SJCRH30 (cell line): ENCODE data around the gene TRIM73. TPM values are rescaled to one million over a fixed set of nuclear protein-coding genes. Genes with fewer than 3 reads are reported as not detected.
"Not testable (repeated sequence)": the region's sequence is repeated elsewhere in the genome, so short reads cannot be mapped to it uniquely, and the experiment has no call there.

ENCODE experiments used
- DNase-seq, 2 experiments: peaks; one replicate each; pipeline ENCODE4 v3.0.0-alpha.2; 2015 to 2020
- H3K27ac ChIP-seq: fragments of 250-450 bp; sonication (Bioruptor Pico); 2 replicates; pipeline ENCODE4 v1.5.1; 2020; ENCODE audit warnings: mild to moderate bottlenecking, moderate library complexity
- H3K27me3 ChIP-seq: fragments of 250-450 bp; sonication (Bioruptor Pico); 2 replicates; pipeline ENCODE4 v1.5.1; 2020; ENCODE audit warnings: mild to moderate bottlenecking, moderate library complexity
- H3K36me3 ChIP-seq: fragments of 250-450 bp; sonication (Bioruptor Pico); 2 replicates; pipeline ENCODE4 v1.5.1; 2020; ENCODE audit warnings: mild to moderate bottlenecking, moderate library complexity
- H3K4me1 ChIP-seq: fragments of 250-450 bp; sonication (Bioruptor Pico); 2 replicates; pipeline ENCODE4 v1.5.1; 2020; ENCODE audit warnings: mild to moderate bottlenecking, moderate library complexity
- H3K4me3 ChIP-seq: fragments of 250-450 bp; sonication (Bioruptor Pico); 2 replicates; pipeline ENCODE4 v1.5.1; 2020; ENCODE audit warnings: mild to moderate bottlenecking, moderate library complexity
- H3K9me3 ChIP-seq: fragments of 250-450 bp; sonication (Bioruptor Pico); replicated peaks from 2 replicates; pipeline ENCODE4 v1.5.1; 2020; ENCODE audit warnings: mild to moderate bottlenecking, moderate library complexity
- total RNA-seq: library from RNA; depleted of rRNA; stranded (reverse); fragments of >200 nt; shearing (Covaris generic); gene quantifications from 2 replicates; pipeline ENCODE4 v1.2.3, GENCODE V29; 2014; rRNA removed

The TRIM73 gene
- total RNA-seq, 1 experiment from 2014 or later: 1.8 TPM

DNA sequence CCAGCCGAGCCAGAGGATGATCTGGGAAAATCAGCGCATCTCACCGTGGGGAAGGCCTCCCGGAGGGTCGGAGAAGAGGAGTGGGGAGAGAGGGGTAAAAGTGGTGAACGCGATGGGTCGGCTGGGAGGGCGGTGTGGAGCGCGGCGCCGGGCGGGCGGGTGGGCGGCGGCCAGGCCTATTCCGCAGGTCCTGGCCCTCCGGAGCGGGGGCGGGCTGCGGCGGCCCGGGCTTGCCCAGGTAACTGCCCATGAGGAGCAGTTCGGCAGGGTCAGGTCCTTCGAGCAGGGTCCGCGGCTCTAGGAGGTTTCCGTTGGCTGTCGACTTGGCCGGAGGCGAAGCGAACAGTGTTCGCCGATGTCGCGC lies 46.7 kb downstream of the TRIM73 start:
- not testable (repeated sequence) for H3K9me3 ChIP-seq, DNase-seq, H3K4me1 ChIP-seq, H3K27me3 ChIP-seq
- Histone ChIP-seq H3K36me3 (peaks cover 22% of the 10 kb centered on the region), H3K27ac (peak overlapping the region; percentile 68), H3K4me3 (peak overlapping the region; percentile 94)

DNA sequence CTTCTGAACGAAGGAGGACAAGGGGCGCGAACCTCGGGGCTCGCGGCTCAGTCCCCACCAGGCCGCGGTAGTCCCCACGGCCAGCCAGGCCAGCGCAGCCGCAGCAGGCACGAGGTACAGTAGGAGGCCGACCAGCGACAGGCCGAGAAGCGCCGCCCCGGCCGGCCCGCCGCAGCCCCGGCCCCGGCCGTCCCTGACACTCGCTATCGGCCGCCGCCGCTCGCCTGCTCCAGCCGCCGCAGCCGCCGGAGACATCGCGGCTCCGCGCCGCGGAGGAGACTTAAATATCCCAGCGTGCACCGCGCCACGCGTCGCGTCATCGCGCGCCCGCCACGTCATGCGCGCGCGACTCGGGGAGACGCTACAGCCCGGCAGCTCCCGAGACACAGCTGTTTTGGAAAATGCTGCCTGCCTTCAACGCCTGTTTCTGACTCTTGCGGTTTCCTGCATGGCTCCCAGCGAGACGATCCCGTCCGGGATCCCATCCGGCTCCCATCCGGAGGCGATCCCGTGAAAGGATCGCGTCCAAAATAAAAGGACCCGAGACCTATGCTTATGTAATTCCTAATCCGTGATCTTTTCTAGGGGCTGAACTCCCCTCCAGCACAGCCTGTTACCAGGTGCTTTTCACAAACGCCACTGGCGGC lies 47.2 kb downstream of the TRIM73 start:
- not testable (repeated sequence) for H3K9me3 ChIP-seq, H3K4me1 ChIP-seq, H3K27me3 ChIP-seq
- H3K36me3 ChIP-seq: peaks cover 19% of the 10 kb centered on the region
- H3K4me3 ChIP-seq: peak overlapping the region; percentile 94
- DNase-seq: peak; percentile 67 to 71
- peak overlapping the region; percentile 68 for H3K27ac ChIP-seq

DNA sequence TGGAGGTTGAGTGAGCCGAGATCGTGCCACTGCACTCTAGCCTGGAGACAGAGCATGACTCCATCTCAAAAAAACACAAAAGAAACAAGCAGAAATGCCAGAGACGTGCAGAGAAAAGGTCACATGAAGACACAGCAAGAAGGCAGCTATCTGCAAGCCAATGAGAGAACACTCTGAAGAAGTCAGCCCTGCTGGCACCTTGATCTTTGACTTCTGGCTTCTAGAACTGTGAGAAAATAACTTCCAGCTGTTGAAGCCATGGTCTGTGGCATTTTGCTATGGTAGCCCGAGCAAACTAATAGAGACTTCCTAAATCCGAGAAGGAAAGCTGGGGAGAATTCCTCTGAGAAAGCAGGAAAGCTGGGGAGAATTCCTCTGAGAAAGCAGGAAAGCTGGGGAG lies 54.5 kb downstream of the TRIM73 start:
- H3K27ac ChIP-seq, H3K27me3 ChIP-seq, H3K4me1 ChIP-seq, H3K4me3 ChIP-seq, H3K36me3 ChIP-seq, DNase-seq, H3K9me3 ChIP-seq: not testable (repeated sequence)

DNA sequence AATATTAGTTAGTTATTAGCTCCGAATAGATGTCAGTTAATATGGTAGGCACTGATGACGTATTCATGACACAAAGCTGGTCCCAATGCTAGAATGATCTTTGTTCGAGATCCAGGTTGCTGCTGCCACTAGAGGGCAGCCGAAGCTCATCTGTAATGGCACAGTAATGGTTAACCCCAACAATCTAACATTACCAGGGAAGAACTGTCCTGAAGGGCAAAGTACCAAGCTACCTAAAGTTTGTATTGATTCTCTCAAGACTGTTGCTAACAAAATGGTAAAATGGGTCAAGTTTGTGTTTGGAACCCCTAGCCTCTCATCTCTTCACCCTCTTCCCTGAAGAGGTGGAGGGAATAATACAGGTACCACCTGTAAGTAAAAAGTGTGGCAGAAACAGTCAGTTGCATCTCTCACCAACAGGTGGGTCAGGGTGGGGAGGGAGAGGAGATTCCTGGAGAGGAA lies 57.1 kb downstream of the TRIM73 start:
- H3K36me3 ChIP-seq, H3K4me3 ChIP-seq, H3K27ac ChIP-seq, DNase-seq, H3K4me1 ChIP-seq, H3K9me3 ChIP-seq, H3K27me3 ChIP-seq: not testable (repeated sequence)

Other genes with a start within 250 kb of the TRIM73 start
- 15.4 and 18.5 TPM in 2 replicates for gene POM121C, start 90.7 kb downstream of the TRIM73 start, total RNA-seq
- not detected in 2 replicates for gene SPDYE5, start 96.7 kb downstream of the TRIM73 start, total RNA-seq